ENCODE results near the gene RABL6.
"Not testable (repeated sequence)": the region's sequence is repeated elsewhere in the genome, so short reads cannot be mapped to it uniquely, and the experiment has no call there.

RABL6 gene

GRCh38 chr9:136799079-136799853 is 8.5 kb upstream of the RABL6 start:
- H3K4me3 ChIP-seq (ENCODE audit: low read depth, low read length) = no peak overlapping the region
- no peak for DNase-seq (ENCODE audit: low read depth)
- TF ChIP-seq CTCF (IDR thresholded peaks at IDR 0.05; ENCODE audit: insufficient read depth, low read depth, low read length, missing control alignments) = no peak

GRCh38 chr9:136799854-136800657 is 7.7 kb upstream of the RABL6 start:
- TF ChIP-seq CTCF (IDR thresholded peaks at IDR 0.05; ENCODE audit: insufficient read depth, low read depth, low read length, missing control alignments) = no peak
- peak; percentile 90 for DNase-seq (ENCODE audit: low read depth)
- H3K4me3 ChIP-seq (ENCODE audit: low read depth, low read length) = peak overlapping the region; percentile 33; the same call in 1 of the 2 replicates

- no peak for DNase-seq (ENCODE audit: low read depth)
- TF ChIP-seq CTCF (IDR thresholded peaks at IDR 0.05; ENCODE audit: insufficient read depth, low read depth, low read length, missing control alignments) = no peak
- no peak overlapping the region for H3K4me3 ChIP-seq (ENCODE audit: low read depth, low read length)
These were observed 5.4 kb upstream of the RABL6 start for GRCh38 chr9:136802321-136802720.

- not testable (repeated sequence) for H3K4me3 ChIP-seq (ENCODE audit: low read depth, low read length); DNase-seq (ENCODE audit: low read depth)
These were observed 4.7 kb upstream of the RABL6 start for GRCh38 chr9:136803009-136803550.

- TF ChIP-seq CTCF (IDR thresholded peaks at IDR 0.05; ENCODE audit: insufficient read depth, low read depth, low read length, missing control alignments) = no peak
- DNase-seq (ENCODE audit: low read depth) = no peak
- no peak overlapping the region for H3K4me3 ChIP-seq (ENCODE audit: low read depth, low read length)
These were observed 3.9 kb upstream of the RABL6 start for GRCh38 chr9:136803551-136804508.

- TF ChIP-seq CTCF (IDR thresholded peaks at IDR 0.05; ENCODE audit: insufficient read depth, low read depth, low read length, missing control alignments) = no peak
- no peak for DNase-seq (ENCODE audit: low read depth)
- H3K4me3 ChIP-seq (ENCODE audit: low read depth, low read length) = no peak overlapping the region
These were observed 3.1 kb upstream of the RABL6 start for GRCh38 chr9:136804509-136805206.
